ENCODE measurements around the gene RSU1.

RSU1 gene

GRCh38 chr10:16586358-16587138 lies 230.7 kb downstream of the RSU1 start:
- DNase-seq = no peak

GRCh38 chr10:16585103-16585502 lies 232.1 kb downstream of the RSU1 start:
- no peak for DNase-seq

- no peak for DNase-seq
These were observed 233.8 kb downstream of the RSU1 start for GRCh38 chr10:16583382-16583781.

GRCh38 chr10:16581202-16581601 lies 236.0 kb downstream of the RSU1 start:
- DNase-seq = no peak

- DNase-seq = no peak
These were observed 246.5 kb downstream of the RSU1 start for GRCh38 chr10:16570731-16571130.

GRCh38 chr10:16566202-16566805 lies 250.9 kb downstream of the RSU1 start:
- DNase-seq = no peak

GRCh38 chr10:16565604-16566003 lies 251.6 kb downstream of the RSU1 start:
- no peak for DNase-seq

GRCh38 chr10:16562891-16563290 lies 254.3 kb downstream of the RSU1 start:
- DNase-seq = no peak

- DNase-seq = no peak
These were observed 257.9 kb downstream of the RSU1 start for GRCh38 chr10:16559236-16559773.

- no peak for DNase-seq
These were observed 269.3 kb downstream of the RSU1 start for GRCh38 chr10:16547973-16548372.

- DNase-seq = no peak
These were observed 272.0 kb downstream of the RSU1 start for GRCh38 chr10:16545116-16545736.

- DNase-seq = no peak
These were observed 272.6 kb downstream of the RSU1 start for GRCh38 chr10:16544591-16544990.

- DNase-seq = no peak
These were observed 273.1 kb downstream of the RSU1 start for GRCh38 chr10:16544099-16544498.
